ENCODE measurements around the gene BIVM. TPM values are rescaled to one million over a fixed set of nuclear protein-coding genes. Genes with fewer than 3 reads are reported as not detected.

The BIVM gene
- polyA plus RNA-seq, 2 of the 4 experiments (the other 2 are of a cell fraction): 7.4 to 14.7 TPM

GRCh38 chr13:102863590-102863989 is 64.7 kb downstream of the BIVM start:
- FAIRE-seq: no peak
- Histone ChIP-seq H3K27ac (no peak overlapping the region), H3K9me3 (0 out of 3 replicates have a peak, but pooled peaks cover 2% of the 10 kb centered on the region), H3K4me3 (no peak overlapping the region), H3K4me2 (no peak overlapping the region), H3K4me1 (no peaks in the 10 kb centered on the region)
- no peak for DNase-seq (ENCODE audit: low read depth in 1 of 2, low spot score in 1 of 2)
- ChIA-PET POLR2A (no interaction called here), CTCF (no interaction called here)
- no peak for ATAC-seq
- TF ChIP-seq HOXB5 (CRISPR knock-in tag; IDR thresholded peaks at IDR 0.05): no peak
- no peak for TF ChIP-seq FOXS1 (CRISPR knock-in tag; IDR thresholded peaks at IDR 0.05)
- 86% methylated on average over 4 of the region's 4 CpGs for WGBS (ENCODE audit: missing lambda C conversion rate)

GRCh38 chr13:102868366-102868936 is 69.5 kb downstream of the BIVM start:
- no peaks in the 10 kb centered on the region for H3K4me1 ChIP-seq
- WGBS (ENCODE audit: missing lambda C conversion rate): 93% methylated on average over 5 of the region's 5 CpGs
- H3K9me3 ChIP-seq: 0 out of 3 replicates have a peak, but pooled peaks cover 2% of the 10 kb centered on the region
- no peak overlapping the region for H3K4me3 ChIP-seq
- no peak overlapping the region for H3K27ac ChIP-seq
- DNase-seq (ENCODE audit: low read depth in 1 of 2, low spot score in 1 of 2): no peak
- H3K4me2 ChIP-seq: no peak overlapping the region
- no peak for ATAC-seq
- TF ChIP-seq PHF8 (IDR thresholded peaks at IDR 0.05; ENCODE audit: borderline replicate concordance, low read depth): no peak
- TF ChIP-seq E2F6 (IDR thresholded peaks at IDR 0.05; ENCODE audit: borderline replicate concordance, low read depth): no peak
- no peak for TF ChIP-seq BCL3 (IDR thresholded peaks at IDR 0.05)
- FAIRE-seq: no peak
- ChIA-PET CTCF (no interaction called here), POLR2A (no interaction called here)

GRCh38 chr13:102869948-102870676 is 71.2 kb downstream of the BIVM start:
- CTCF ChIA-PET: interaction anchor here (0.8 to 2.1 kb wide), 12 partner anchors 9 to 290 kb away, joined by 3 to 14 read pairs (median 4); partner anchors contain the start of gene ERCC5
- no peak for DNase-seq (ENCODE audit: low read depth in 1 of 2, low spot score in 1 of 2)
- POLR2A ChIA-PET: no interaction called here
- Histone ChIP-seq H3K4me2 (no peak overlapping the region), H3K27ac (no peak overlapping the region), H3K9me3 (no peaks in the 10 kb centered on the region), H3K4me3 (no peak overlapping the region), H3K4me1 (no peaks in the 10 kb centered on the region)
- TF ChIP-seq ELK1 (IDR thresholded peaks at IDR 0.05; ENCODE audit: low read depth, low read length) (no peak), JUN (IDR thresholded peaks at IDR 0.05) (no peak), CHD4 (IDR thresholded peaks at IDR 0.05; ENCODE audit: borderline replicate concordance) (no peak), HES2 (IDR thresholded peaks at IDR 0.05) (no peak), RARB (CRISPR knock-in tag; IDR thresholded peaks at IDR 0.05) (no peak), RNF2 (IDR thresholded peaks at IDR 0.05; ENCODE audit: borderline replicate concordance, low read depth) (no peak), EP300 (IDR thresholded peaks at IDR 0.05) (no peak), BHLHE40 (IDR thresholded peaks at IDR 0.05; ENCODE audit: low read depth, low read length) (no peak), ATOH8 (CRISPR knock-in tag; IDR thresholded peaks at IDR 0.05; ENCODE audit: low read depth) (no peak), CTCF (IDR thresholded peaks at IDR 0.05) (no peak)
- FAIRE-seq: no peak
- WGBS (ENCODE audit: missing lambda C conversion rate): 57% methylated on average over 5 of the region's 5 CpGs
- ATAC-seq: peak in 1 of 2 experiments; percentile 36; a peak in 2 of 6 replicates

Data from A549 (cell line).